ENCODE data around the gene AKR1C2.
A peak's percentile ranks its signal among the peaks of the same experiment; 100 is the strongest.

AKR1C2 gene

DNA sequence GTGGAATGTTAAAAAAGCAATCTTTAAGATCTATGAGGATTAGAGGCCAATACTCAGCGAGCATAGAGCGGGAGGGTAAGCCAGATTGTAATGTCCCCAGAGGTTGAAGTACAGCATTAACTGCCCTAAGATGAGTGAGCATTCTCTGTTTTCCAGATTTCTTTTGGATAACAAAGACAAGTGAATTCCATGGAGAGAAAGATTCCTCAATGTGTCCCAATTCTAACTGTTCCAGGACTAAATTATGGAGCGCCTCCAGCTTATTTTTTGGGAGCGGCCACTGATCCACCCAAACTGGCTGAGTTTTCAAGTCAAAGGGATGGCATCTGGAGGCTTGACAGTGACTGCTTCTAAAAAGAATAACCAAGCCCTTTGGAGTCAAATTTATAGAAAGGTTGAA lies 39.3 kb upstream of the AKR1C2 start:
- no peaks in the 10 kb centered on the region for H3K27me3 Mint-ChIP-seq (ENCODE audit: low read depth)
- no peaks in the 10 kb centered on the region for H3K4me1 Mint-ChIP-seq
- H3K9me3 Mint-ChIP-seq = peaks cover 40% of the 10 kb centered on the region

GRCh38 chr10:5041471-5042023 lies 37.9 kb upstream of the AKR1C2 start:
- Mint-ChIP-seq H3K9me3 (peaks cover 41% of the 10 kb centered on the region), H3K4me1 (no peaks in the 10 kb centered on the region), H3K36me3 (ENCODE audit: low read depth) (no peaks in the 10 kb centered on the region), H3K27ac (peak overlapping the region in 1 of 3 experiments; percentile 62), H3K27me3 (ENCODE audit: low read depth) (no peaks in the 10 kb centered on the region), H3K4me3 (no peak overlapping the region)
- TF ChIP-seq, protein P1, sequence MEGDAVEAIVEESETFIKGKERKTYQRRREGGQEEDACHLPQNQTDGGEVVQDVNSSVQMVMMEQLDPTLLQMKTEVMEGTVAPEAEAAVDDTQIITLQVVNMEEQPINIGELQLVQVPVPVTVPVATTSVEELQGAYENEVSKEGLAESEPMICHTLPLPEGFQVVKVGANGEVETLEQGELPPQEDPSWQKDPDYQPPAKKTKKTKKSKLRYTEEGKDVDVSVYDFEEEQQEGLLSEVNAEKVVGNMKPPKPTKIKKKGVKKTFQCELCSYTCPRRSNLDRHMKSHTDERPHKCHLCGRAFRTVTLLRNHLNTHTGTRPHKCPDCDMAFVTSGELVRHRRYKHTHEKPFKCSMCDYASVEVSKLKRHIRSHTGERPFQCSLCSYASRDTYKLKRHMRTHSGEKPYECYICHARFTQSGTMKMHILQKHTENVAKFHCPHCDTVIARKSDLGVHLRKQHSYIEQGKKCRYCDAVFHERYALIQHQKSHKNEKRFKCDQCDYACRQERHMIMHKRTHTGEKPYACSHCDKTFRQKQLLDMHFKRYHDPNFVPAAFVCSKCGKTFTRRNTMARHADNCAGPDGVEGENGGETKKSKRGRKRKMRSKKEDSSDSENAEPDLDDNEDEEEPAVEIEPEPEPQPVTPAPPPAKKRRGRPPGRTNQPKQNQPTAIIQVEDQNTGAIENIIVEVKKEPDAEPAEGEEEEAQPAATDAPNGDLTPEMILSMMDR (IDR thresholded peaks at IDR 0.05; ENCODE audit: unreplicated experiment in 3 of 3) = no peak

More for the DNA sequence above, 39.3 kb upstream of the AKR1C2 start:
- H3K4me3 Mint-ChIP-seq = no peak overlapping the region
- H3K27ac Mint-ChIP-seq = no peak overlapping the region
- TF ChIP-seq, protein P1 (IDR thresholded peaks at IDR 0.05; ENCODE audit: unreplicated experiment in 3 of 3) = no peak
- no peaks in the 10 kb centered on the region for H3K36me3 Mint-ChIP-seq (ENCODE audit: low read depth)

GRCh38 chr10:5040781-5041470 lies 37.3 kb upstream of the AKR1C2 start:
- Mint-ChIP-seq H3K4me1 (no peaks in the 10 kb centered on the region), H3K27me3 (ENCODE audit: low read depth) (no peaks in the 10 kb centered on the region), H3K4me3 (no peak overlapping the region), H3K36me3 (ENCODE audit: low read depth) (no peaks in the 10 kb centered on the region), H3K9me3 (peaks cover 38% of the 10 kb centered on the region), H3K27ac (peak overlapping the region in 1 of 3 experiments; percentile 62)
- TF ChIP-seq, protein P1 (IDR thresholded peaks at IDR 0.05; ENCODE audit: unreplicated experiment in 3 of 3) = no peak

DNA sequence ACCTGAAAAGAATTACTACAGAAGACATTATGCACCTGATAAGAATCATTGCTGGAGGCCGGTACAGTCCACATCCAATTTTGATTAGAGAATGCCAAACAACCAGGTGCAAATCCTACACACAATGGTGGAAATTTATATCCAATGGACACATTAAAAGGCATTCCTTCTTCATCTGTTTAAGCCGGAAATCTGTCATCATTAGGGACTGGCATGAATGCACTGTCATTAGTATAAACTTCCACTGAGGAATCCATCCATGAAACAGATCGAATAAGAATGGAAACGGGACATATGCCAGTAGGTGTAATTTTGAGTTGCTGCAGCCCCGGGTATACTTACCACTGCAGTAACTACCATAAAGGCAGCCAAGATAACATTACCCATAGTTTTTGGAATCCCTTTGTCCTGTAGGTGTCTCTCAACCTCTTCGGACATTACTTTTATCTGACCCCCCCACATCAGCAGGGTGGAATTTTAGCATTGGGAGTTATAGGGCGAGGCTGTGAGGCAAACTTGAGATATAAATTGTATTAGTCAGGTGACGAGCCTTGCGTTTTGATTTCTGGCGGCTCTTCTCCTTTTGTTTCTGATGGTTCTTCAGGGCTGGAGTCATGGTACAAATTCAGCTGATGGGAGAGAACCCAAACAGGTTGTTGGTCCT lies 36.5 kb upstream of the AKR1C2 start:
- H3K27me3 Mint-ChIP-seq (ENCODE audit: low read depth) = no peaks in the 10 kb centered on the region
- TF ChIP-seq, protein P1 (IDR thresholded peaks at IDR 0.05; ENCODE audit: unreplicated experiment in 3 of 3) = no peak
- H3K4me3 Mint-ChIP-seq = no peak overlapping the region
- no peaks in the 10 kb centered on the region for H3K4me1 Mint-ChIP-seq
- peaks cover 36% of the 10 kb centered on the region for H3K9me3 Mint-ChIP-seq
- no peak overlapping the region for H3K27ac Mint-ChIP-seq
- no peaks in the 10 kb centered on the region for H3K36me3 Mint-ChIP-seq (ENCODE audit: low read depth)

DNA sequence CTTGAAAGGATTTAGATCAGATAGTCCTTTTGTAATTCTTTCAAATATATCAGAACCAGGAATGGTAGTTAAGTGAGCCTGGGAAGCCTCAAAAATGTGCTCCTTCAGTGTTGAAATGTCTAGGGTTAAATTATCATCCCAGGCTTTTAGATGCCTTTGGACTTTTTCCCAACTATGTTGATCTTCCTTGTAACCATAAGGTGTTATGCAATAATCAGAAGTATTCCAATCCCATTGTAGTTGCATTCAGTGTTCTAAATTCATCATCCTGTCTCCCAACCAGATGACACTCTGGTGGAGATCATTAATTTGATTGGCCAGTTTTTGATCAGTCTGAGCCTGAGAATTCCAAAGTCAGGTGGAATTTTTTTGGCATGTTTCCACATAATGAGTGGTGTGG lies 35.1 kb upstream of the AKR1C2 start:
- TF ChIP-seq, protein P1 (IDR thresholded peaks at IDR 0.05; ENCODE audit: unreplicated experiment in 3 of 3) = no peak
- H3K4me3 Mint-ChIP-seq = no peak overlapping the region
- H3K27ac Mint-ChIP-seq = no peak overlapping the region
- H3K9me3 Mint-ChIP-seq = peaks cover 40% of the 10 kb centered on the region
- H3K36me3 Mint-ChIP-seq (ENCODE audit: low read depth) = peaks cover 2% of the 10 kb centered on the region
- H3K4me1 Mint-ChIP-seq = no peaks in the 10 kb centered on the region
- peaks cover 2% of the 10 kb centered on the region for H3K27me3 Mint-ChIP-seq (ENCODE audit: low read depth)

All from nephron (organoid).